GM19372 (cell line): Measurements from ENCODE around the gene UQCR11.

Experiments
- ATAC-seq: cut with Tn5 transposase; IDR thresholded peaks from one replicate; pipeline ENCODE4 v1.9.1; 2021; ENCODE audit warnings: mild to moderate bottlenecking, low read depth, moderate library complexity; ENCODE audit not compliant: unreplicated experiment

Gene UQCR11

GRCh38 chr19:1549332-1549945 is 55.8 kb downstream of the UQCR11 start:
- ATAC-seq: no peak
